Stimulated activated CD4-positive, alpha-beta T cell treated with anti-CD3 and anti-CD28 coated beads, TNF-alpha, amount 100 ng/mL, for 48 hours (primary cell): ENCODE data around the gene MCMBP.
A peak's percentile ranks its signal among the peaks of the same experiment; 100 is the strongest.
"Not testable (repeated sequence)": the region's sequence is repeated elsewhere in the genome, so short reads cannot be mapped to it uniquely, and the experiment has no call there.

Experiments used
- DNase-seq, 3 donors: peaks; one replicate each; pipeline ENCODE4 v3.0.0-alpha.2; 2020; ENCODE audit warnings: low read depth in 3 of 3

MCMBP gene

GRCh38 chr10:119878524-119878923, 5.9 kb upstream of the MCMBP start:
- no peak for DNase-seq

GRCh38 chr10:119872860-119873681, 428 bp upstream of the MCMBP start:
- peak; percentile 72 to 84 (median 82) for DNase-seq

GRCh38 chr10:119871881-119872609, 598 bp downstream of the MCMBP start:
- peak; percentile 12 to 41 (median 34) for DNase-seq

GRCh38 chr10:119869398-119869797, 3.2 kb downstream of the MCMBP start:
- not testable (repeated sequence) for DNase-seq

- DNase-seq: no peak
Measured at GRCh38 chr10:119867317-119867716, 5.3 kb downstream of the MCMBP start.

GRCh38 chr10:119865699-119866240, 6.9 kb downstream of the MCMBP start:
- DNase-seq: no peak

GRCh38 chr10:119863951-119864565, 8.6 kb downstream of the MCMBP start:
- no peak for DNase-seq

- DNase-seq: no peak
Measured at GRCh38 chr10:119862524-119862923, 10.1 kb downstream of the MCMBP start.

GRCh38 chr10:119860866-119861607, 11.6 kb downstream of the MCMBP start:
- DNase-seq: no peak

GRCh38 chr10:119859420-119860258, 13.0 kb downstream of the MCMBP start:
- DNase-seq: no peak

- no peak for DNase-seq
Measured at GRCh38 chr10:119858063-119858462, 14.6 kb downstream of the MCMBP start.

GRCh38 chr10:119853574-119853973, 19.1 kb downstream of the MCMBP start:
- no peak for DNase-seq

- no peak for DNase-seq
Measured at GRCh38 chr10:119852822-119853221, 19.8 kb downstream of the MCMBP start.

- no peak for DNase-seq
Measured at GRCh38 chr10:119852277-119852676, 20.4 kb downstream of the MCMBP start.

GRCh38 chr10:119849944-119850343, 22.7 kb downstream of the MCMBP start:
- no peak for DNase-seq

GRCh38 chr10:119849031-119849789, 23.4 kb downstream of the MCMBP start:
- DNase-seq: no peak

GRCh38 chr10:119845656-119846055, 27.0 kb downstream of the MCMBP start:
- no peak for DNase-seq

- no peak for DNase-seq
Measured at GRCh38 chr10:119834188-119834587, 38.5 kb downstream of the MCMBP start.

- no peak for DNase-seq
Measured at GRCh38 chr10:119832951-119833350, 39.7 kb downstream of the MCMBP start.

- no peak for DNase-seq
Measured at GRCh38 chr10:119831656-119832055, 41.0 kb downstream of the MCMBP start.
